NCI-H510A treated with DMSO at 0.1 percent for 48 hours (cell line): ENCODE results near the gene NEK7.

ENCODE experiments used
- DNase-seq: peaks from one replicate; lab custom pipeline; 2025; lab: John Stamatoyannopoulos, UW

Gene NEK7

DNA sequence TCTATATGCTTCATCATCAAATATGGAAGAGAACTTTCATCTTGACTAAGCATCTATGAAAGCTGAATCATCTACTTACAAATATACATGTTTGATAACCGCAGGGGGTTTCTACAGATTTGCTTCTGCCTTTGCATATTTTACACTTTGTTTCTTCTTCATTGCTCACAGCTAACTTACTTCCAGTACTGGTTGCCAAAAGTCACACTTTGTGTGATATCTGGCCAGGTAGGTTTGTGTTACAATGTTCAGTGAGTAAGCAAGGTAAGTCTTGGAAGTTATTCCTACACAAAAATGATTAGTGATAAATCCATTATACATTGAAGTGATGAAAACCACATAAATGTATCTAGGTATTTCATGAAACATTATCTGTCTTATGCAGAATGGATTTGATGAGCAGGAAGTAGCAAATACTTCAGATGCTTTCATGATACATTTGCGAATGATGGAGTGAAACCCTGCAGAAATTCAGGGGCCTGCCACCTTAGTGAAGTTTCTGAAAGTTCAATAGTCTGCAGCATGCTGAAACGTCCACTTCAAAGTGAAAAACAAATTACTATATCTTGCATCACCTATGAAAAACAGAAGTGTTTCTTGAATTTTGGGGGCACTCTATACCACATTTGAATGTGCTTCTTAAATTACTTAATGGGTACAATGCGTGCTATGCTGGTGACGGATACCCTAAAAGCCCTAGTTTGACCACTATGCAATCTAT is 196.3 kb downstream of the NEK7 start:
- DNase-seq, result no peak

GRCh38 chr1:198357937-198358336 is 201.1 kb downstream of the NEK7 start:
- DNase-seq, result no peak

DNA sequence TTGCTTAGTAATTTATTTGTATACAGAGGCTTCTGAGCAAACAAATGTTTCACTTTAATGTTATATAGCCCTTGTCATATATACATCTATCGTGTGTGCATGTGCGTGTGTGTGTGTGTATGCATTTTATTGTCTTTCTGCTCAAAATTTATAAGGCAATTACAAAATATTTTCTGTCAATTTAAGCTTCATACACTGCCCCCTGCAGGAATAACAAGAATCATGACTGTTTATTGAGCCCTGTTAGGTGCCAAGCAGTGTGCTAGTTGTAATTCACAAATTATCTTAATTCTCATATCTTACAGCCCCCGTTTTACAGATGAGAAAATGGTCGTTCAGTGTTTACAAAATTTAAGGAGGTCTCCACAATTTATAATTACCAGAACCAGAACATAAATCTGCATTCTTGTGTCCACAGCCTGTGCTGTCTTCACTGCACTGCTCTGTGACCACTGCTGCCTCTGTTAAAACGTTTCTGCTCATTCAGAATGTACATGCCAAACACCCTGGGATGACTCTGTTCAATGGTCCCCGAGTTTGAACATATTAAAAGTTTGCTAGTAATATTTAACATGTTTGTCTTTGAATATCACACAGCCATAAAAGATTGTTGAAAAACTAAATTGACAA is 202.3 kb downstream of the NEK7 start:
- no peak for DNase-seq

DNA sequence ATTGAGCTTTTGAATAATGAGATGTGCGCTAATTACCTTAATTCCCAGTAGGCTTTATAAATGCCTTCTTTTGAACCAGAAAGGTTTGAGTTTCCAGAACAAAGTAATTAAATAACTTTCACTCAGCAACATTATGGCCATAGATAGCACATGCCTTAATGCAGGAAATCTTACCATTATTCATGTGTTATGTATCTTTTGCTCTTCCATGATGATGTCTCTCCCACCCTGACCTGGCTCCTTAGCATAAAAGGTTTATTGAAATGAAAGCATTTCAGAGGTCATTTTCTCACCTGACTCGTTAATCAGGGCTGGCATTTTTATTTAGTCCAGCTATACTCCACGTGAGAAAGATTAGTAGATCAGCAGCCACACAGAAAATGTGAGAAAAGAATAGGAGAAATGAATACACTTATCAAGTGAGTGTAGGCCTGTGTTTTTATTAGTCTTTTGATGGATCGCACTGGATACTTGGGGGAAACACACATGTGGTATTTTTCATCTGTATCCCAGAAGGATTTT is 203.5 kb downstream of the NEK7 start:
- DNase-seq, result no peak

- DNase-seq, result no peak
Measured at GRCh38 chr1:198361237-198361767, 204.5 kb downstream of the NEK7 start.

DNA sequence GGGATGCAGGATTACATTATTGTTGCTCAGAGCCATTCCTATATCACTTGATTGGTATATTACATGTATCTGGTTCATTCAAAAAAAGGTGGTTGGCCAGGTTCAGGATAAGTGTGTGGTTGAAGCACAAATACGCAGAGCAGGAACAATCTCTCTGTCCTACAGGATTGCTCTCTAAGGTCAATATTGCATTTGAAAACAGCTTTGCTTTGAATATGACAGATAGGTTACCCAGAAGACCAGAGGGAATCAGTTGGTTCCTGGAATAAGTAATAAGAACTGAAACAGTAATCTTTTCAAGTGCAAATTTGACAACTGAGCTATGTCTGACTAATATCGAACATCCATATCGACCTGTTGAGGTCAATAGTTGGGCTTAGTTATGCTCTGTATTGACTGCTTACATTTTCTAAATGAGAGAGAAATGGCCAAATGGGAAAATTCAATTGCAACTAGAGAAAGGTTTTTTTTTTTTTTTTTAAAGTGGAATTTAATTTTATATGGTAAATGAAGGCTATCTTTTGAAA is 206.9 kb downstream of the NEK7 start:
- no peak for DNase-seq

DNA sequence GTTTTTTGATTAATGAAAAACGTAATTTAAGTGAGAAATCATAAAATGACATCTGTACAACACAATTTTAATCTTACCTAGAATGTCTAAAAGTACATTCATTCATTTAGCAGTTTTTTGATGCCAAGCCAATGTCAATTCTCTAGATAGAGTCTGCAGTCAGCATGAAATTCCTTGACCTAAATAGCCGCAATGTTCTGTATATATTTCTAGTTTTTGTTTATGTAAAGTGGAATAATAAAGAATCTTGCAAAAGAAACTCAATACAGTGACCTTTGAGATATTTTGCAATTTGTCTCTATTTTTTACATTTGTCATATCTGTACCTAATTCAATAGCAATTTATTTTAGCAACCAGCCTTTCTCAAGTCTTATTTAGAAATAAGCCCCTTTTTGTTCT is 207.7 kb downstream of the NEK7 start:
- no peak for DNase-seq

DNA sequence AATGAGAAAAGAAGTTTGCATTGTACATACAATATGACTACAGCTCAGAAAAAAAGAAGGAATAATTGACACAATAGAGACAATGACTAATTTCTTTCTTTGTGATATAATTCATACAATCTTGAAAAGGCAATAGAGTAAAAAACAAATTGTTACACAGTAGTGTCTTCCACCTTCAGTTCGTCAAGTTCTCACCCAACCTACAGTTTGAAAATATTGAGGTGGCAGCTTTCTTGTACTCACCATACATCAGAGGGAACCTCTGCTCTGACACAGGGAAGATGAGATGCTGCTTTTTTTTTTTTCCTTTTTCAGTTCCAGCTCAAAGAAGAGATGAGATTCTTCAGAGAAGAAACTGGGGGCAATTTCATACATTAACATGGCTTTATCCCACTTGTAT is 210.5 kb downstream of the NEK7 start:
- DNase-seq, result no peak

GRCh38 chr1:198370996-198371395 is 214.2 kb downstream of the NEK7 start:
- no peak for DNase-seq
